GM12801 (cell line): ENCODE data around the gene POLR3C.

ENCODE experiments used
- TF ChIP-seq, protein P1 (sequence below): IDR thresholded peaks from one replicate; pipeline ENCODE4 v1.5.1; 2011; ENCODE audit warnings: control low read depth; ENCODE audit not compliant: insufficient read length; ENCODE audit errors: extremely low read depth

Gene POLR3C

DNA sequence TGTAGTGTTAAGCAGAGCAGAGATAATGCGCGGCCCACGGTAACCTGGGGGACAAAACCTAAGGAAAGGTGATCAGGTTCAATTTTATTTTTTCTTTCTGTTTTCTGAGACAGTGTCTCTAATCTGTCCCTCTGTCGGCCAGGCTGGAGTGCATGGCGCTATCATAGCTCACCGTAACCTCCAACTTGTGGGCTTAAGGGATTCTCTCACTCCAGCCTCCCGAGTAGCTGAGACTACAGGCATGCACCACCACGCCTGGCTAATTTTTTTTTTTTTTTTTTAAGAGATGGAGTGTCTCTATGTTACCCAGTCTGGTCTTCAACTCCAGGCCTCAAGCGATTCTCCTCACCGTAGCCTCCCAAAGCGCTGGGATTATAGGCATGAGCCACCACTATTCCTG is 62.4 kb downstream of the POLR3C start:
- TF ChIP-seq, protein P1, sequence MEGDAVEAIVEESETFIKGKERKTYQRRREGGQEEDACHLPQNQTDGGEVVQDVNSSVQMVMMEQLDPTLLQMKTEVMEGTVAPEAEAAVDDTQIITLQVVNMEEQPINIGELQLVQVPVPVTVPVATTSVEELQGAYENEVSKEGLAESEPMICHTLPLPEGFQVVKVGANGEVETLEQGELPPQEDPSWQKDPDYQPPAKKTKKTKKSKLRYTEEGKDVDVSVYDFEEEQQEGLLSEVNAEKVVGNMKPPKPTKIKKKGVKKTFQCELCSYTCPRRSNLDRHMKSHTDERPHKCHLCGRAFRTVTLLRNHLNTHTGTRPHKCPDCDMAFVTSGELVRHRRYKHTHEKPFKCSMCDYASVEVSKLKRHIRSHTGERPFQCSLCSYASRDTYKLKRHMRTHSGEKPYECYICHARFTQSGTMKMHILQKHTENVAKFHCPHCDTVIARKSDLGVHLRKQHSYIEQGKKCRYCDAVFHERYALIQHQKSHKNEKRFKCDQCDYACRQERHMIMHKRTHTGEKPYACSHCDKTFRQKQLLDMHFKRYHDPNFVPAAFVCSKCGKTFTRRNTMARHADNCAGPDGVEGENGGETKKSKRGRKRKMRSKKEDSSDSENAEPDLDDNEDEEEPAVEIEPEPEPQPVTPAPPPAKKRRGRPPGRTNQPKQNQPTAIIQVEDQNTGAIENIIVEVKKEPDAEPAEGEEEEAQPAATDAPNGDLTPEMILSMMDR = no peak

DNA sequence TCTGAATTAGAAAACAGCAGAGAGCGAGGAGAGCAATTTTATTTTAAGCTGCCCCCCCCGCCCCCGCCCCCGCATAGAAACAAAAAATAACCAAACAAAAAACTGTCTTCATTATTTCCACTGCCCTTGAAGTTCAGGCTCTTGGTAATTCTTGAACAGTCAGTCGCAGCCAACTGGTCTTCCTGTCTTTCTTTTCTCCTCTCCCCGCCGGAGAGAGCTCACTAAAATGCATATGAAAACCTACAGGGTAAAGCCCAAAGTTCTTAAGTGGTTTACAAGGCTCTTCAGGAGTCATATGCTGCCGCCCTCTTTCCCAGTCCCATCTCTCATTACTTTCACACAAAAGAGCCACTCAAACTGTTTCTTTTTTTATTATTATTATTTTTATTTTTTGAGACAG is 62.8 kb downstream of the POLR3C start:
- TF ChIP-seq, protein P1 = no peak

DNA sequence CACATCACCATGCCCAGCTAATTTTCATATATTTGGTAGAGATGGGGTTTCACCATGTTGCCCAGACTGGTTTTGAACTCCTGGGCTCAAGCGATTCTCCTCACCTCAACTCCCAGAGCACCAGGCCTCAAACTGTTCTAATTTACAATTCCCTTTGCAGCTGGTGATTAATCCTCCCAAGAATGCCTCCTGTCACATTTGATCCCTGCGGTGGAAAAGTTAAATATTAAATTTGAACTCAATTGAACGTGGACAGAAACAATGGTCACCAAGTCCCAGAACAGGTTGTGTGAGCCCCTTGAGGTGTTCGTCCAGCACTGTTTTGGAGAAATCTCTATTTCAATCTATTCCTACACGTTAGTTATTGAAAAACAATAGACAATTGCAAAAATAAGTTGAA is 63.6 kb downstream of the POLR3C start:
- TF ChIP-seq, protein P1 = no peak

DNA sequence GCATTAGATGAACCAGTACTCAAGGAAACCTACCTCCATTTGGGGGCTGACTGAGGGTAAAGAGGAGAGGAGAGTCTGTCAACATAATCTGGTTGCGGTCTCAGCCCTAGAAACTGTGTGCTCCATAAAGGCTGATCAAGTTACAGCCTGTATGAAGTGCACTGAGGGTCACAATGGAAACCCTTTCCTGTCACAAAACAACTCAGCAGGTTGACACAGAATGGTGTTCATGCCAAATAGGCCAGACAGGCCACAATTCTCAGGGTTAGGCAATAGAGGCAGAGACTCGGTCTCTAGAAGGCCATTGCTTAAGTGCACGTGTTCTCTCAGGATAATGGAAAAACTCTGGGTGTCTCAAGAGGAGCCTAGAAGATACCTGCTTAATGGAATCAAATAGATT is 65.7 kb downstream of the POLR3C start:
- TF ChIP-seq, protein P1 = no peak

DNA sequence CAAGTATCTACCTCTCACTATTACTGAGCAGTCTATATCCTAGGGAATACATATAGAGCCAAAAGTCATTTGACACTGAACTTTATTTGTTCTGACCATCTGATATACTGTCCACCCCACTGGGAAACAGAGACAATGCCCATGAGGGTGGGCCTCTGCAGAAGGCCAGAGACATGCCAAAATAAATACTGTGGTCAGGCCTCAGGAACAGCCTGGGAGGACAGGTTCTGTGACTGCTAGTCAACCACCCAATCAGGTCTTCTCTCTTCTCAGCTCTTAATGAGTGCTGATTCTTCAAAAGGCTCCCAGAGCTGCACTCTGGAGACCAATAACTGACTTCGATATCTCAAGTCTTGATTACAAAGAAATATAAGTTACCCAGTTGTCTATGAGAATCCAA is 67.1 kb downstream of the POLR3C start:
- TF ChIP-seq, protein P1 = no peak

DNA sequence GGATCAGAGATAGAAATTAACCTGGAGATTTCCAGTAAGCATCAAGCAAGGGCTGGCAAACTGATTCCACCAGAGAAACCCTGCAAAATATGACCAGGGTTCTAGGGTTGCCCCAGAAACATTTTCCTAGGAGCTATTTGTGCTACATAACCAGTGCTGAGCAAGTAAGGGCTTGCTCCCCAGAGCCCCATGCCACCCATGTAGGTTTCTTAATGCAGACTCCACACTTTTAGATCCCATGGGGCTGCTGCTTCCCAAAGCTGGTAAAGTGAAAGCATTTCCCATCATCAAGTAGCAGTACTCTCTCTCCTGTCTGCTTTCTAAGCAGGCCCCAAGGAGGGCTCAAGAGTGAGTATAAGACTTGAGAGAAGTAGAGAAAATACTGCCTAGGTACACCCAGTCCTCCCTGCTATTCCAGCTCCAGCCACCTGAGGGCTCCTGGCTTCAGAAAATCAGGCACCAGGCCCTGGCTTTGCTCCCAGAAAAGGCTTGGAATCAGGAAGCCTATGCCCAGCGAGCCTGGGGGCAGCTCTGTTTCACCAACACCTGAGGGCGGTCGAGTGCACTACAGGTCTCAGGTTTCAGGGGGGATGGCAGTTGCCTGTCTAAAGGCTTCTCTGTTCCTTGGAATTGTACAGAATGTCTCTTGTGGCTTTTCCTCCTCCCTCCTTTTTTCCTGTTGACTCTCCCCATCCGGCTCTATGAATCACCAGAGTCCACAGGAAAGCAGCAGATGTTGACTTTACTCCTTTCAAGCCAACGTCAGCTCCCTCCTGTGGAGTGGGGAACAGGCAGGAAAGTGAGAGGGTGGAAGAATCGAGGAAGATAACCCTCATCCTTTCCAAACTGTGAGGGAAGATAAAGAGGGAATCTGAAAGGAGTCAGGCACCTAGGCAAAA is 67.8 kb downstream of the POLR3C start:
- TF ChIP-seq, protein P1 = no peak

DNA sequence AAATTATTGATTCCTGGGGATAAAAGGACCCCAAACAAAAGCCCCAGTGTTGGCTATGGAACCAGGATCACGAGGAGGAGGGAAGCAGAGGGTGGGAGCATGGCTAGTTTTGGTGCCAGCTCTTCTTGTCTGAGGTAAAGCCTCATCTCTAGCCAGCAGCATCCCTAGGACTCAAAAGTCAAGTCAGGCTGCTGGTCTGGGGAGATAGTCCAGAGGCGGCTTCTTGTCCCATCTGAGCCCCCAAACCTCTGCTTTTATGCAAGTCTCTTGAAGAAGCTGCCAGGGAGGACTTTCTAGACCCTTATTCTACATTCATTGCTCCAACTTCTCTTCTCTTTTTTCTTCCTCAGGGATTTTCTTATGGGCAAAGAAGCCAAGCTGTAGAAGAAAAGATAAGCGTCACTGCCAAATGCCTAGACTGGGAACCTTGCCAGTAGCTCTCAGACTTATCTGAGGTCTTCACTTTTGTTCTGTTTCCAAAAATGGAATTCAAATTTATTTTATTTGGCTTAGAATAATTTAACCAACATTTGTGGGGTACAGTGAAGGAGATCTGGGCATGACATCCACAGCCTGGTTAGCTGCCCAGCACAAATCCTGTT is 68.6 kb downstream of the POLR3C start:
- TF ChIP-seq, protein P1 = no peak
